ENCODE data around the gene IPO7. TPM values are rescaled to one million over a fixed set of nuclear protein-coding genes. Genes with fewer than 3 reads are reported as not detected.
A peak's percentile ranks its signal among the peaks of the same experiment; 100 is the strongest.
"Not testable (repeated sequence)": the region's sequence is repeated elsewhere in the genome, so short reads cannot be mapped to it uniquely, and the experiment has no call there.

Gene IPO7
- total and polyA plus RNA-seq, 2 of the 13 experiments (the other 11 are each of a cell fraction or from before 2014, with no cell fraction given) = 59.4 to 98.4 TPM

GRCh38 chr11:9397746-9398680, 13.6 kb downstream of the IPO7 start:
- intact Hi-C loops (cut with micrococcal nuclease; ENCODE audit: unreplicated experiment) (no loop called here), in situ Hi-C loops (cut with HindIII; ENCODE audit: extremely low pct_ligation_motif_present, low pct_unique_long_range_greater_than_20kb) (no loop called here)
- Histone ChIP-seq H3K27ac (ENCODE audit: extremely low read length, insufficient read depth, low read length) (no peak overlapping the region), H3K4me1 (ENCODE audit: insufficient read depth, low read length) (no peaks in the 10 kb centered on the region), H3K36me3 (replicated peaks in 1 of 2; ENCODE audit: control insufficient read depth in 1 of 2, insufficient read depth in 2 of 2, low read length in 2 of 2) (peaks cover 1 to 11% of the 10 kb centered on the region in 2 experiments; a peak in 3 of 5 replicates), H3K4me3 (replicated peaks in 1 of 3; ENCODE audit: insufficient read depth in 1 of 3, low read depth in 2 of 3, low read length in 3 of 3) (no peak overlapping the region), H3K79me2 (ENCODE audit: insufficient read depth, low read length) (peaks cover 86% of the 10 kb centered on the region), H3K27me3 (ENCODE audit: control insufficient read depth in 1 of 2, insufficient read depth in 2 of 2, low read length in 2 of 2) (no peaks in the 10 kb centered on the region), H2AFZ (ENCODE audit: low read length) (no peak overlapping the region), H4K20me1 (ENCODE audit: insufficient read depth, low read length) (peaks cover 54% of the 10 kb centered on the region), H3K9ac (ENCODE audit: insufficient read depth, low read depth, low read length) (no peak overlapping the region), H3K9me3 (ENCODE audit: low read length) (no peaks in the 10 kb centered on the region), H3K4me2 (ENCODE audit: low read depth, low read length) (no peak overlapping the region)
- 98% methylated on average over 4 of the region's 4 CpGs for WGBS (ENCODE audit: low lambda C conversion rate)
- no peak for ATAC-seq
- TF ChIP-seq ZNF580 (CRISPR knock-in tag; IDR thresholded peaks at IDR 0.05; ENCODE audit: borderline replicate concordance, low read depth) = no peak
- no peak for TF ChIP-seq KLF15 (CRISPR knock-in tag; IDR thresholded peaks at IDR 0.05; ENCODE audit: borderline replicate concordance)
- no peak for TF ChIP-seq POGZ (CRISPR knock-in tag; IDR thresholded peaks at IDR 0.05)
- TF ChIP-seq ZNF383 (CRISPR knock-in tag; IDR thresholded peaks at IDR 0.05; ENCODE audit: borderline replicate concordance) = no peak
- TF ChIP-seq ESRRA (CRISPR knock-in tag; IDR thresholded peaks at IDR 0.05; ENCODE audit: low read depth) = no peak
- no peak for TF ChIP-seq SIN3A (IDR thresholded peaks at IDR 0.05; ENCODE audit: borderline replicate concordance, low read depth, low read length)
- TF ChIP-seq ZNF136 (CRISPR knock-in tag; IDR thresholded peaks at IDR 0.05; ENCODE audit: low read depth) = no peak
- DNase-seq (ENCODE audit: low spot score) = no peak
- POLR2A ChIA-PET = no interaction called here
- CTCF ChIA-PET (ENCODE audit: low intra/inter-chr PET ratio, low total read pairs) = no interaction called here
- TSS peak; percentile 19 for BruUV-seq (replicated peaks)
- no peak for FAIRE-seq

DNA sequence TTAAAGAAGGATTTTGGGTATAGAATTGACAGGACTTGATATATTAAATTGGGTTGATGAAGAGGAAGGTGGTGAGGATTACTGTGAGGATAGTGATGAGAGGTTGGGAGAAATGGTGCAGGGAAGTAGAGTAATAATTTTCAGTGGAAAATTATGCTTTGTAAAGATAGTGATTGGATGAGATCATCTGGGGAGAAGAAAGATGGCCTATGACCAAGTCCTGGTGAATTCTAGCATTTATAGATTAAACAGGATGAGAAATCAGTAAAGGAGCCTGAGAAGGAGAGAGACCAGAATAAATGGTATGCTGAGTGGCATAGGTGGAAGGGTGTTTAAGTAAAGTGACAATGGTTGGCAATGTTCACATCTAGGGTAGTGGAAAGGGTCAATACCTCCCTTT, 15.0 kb downstream of the IPO7 start:
- peaks cover 48% of the 10 kb centered on the region for H4K20me1 ChIP-seq (ENCODE audit: insufficient read depth, low read length)
- no peaks in the 10 kb centered on the region for H3K27me3 ChIP-seq (ENCODE audit: control insufficient read depth in 1 of 2, insufficient read depth in 2 of 2, low read length in 2 of 2)
- H3K9ac ChIP-seq (ENCODE audit: insufficient read depth, low read depth, low read length) = no peak overlapping the region
- H3K4me1 ChIP-seq (ENCODE audit: insufficient read depth, low read length) = no peaks in the 10 kb centered on the region
- no peak for ATAC-seq
- BruUV-seq (replicated peaks) = no TSS peak
- H3K4me2 ChIP-seq (ENCODE audit: low read depth, low read length) = no peak overlapping the region
- no peak overlapping the region for H3K27ac ChIP-seq (ENCODE audit: extremely low read length, insufficient read depth, low read length)
- FAIRE-seq = no peak
- intact Hi-C loops (cut with micrococcal nuclease; ENCODE audit: unreplicated experiment) (no loop called here), in situ Hi-C loops (cut with HindIII; ENCODE audit: extremely low pct_ligation_motif_present, low pct_unique_long_range_greater_than_20kb) (no loop called here)
- peaks cover 83% of the 10 kb centered on the region for H3K79me2 ChIP-seq (ENCODE audit: insufficient read depth, low read length)
- ChIA-PET CTCF (ENCODE audit: low intra/inter-chr PET ratio, low total read pairs) (no interaction called here), POLR2A (no interaction called here)
- no peak for DNase-seq (ENCODE audit: low spot score)
- no peak for TF ChIP-seq THAP11 (CRISPR knock-in tag; IDR thresholded peaks at IDR 0.05)
- no peak for TF ChIP-seq ZMYM2 (CRISPR knock-in tag; IDR thresholded peaks at IDR 0.05)
- no peak for TF ChIP-seq ZFY (CRISPR knock-in tag; IDR thresholded peaks at IDR 0.05)
- no peak for TF ChIP-seq DNMT3B (CRISPR knock-in tag; conservative IDR thresholded peaks at IDR 0.05)
- no peak overlapping the region for H2AFZ ChIP-seq (ENCODE audit: low read length)
- H3K4me3 ChIP-seq (replicated peaks in 1 of 3; ENCODE audit: insufficient read depth in 1 of 3, low read depth in 2 of 3, low read length in 3 of 3) = no peak overlapping the region
- H3K9me3 ChIP-seq (ENCODE audit: low read length) = no peaks in the 10 kb centered on the region
- H3K36me3 ChIP-seq (replicated peaks in 1 of 2; ENCODE audit: control insufficient read depth in 1 of 2, insufficient read depth in 2 of 2, low read length in 2 of 2) = peaks cover 1 to 20% of the 10 kb centered on the region in 2 experiments; a peak in 4 of 5 replicates

DNA sequence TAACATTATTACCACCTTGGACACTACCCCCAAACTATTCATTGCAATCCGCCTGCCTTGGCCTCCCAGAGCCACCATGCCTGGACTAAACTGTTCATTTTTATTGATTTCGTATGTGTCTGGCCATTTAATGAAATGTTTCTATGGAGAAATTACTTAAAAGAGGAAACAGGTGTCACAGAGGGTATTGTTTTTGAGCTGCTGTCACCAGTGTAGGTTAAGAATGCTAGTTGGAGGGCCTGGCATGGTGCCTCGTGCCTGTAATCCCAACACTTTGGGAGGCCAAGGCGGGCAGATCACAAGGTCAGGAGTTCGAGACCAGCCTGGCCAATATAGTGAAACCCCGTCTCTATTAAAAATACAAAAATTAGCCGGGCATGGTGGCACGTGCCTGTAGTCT, 17.4 kb downstream of the IPO7 start:
- POLR2A ChIA-PET; H2AFZ ChIP-seq (ENCODE audit: low read length); H3K4me1 ChIP-seq (ENCODE audit: insufficient read depth, low read length); H3K9ac ChIP-seq (ENCODE audit: insufficient read depth, low read depth, low read length); in situ Hi-C loops (cut with HindIII; ENCODE audit: extremely low pct_ligation_motif_present, low pct_unique_long_range_greater_than_20kb); DNase-seq (ENCODE audit: low spot score); ATAC-seq; H3K4me3 ChIP-seq (replicated peaks in 1 of 3; ENCODE audit: insufficient read depth in 1 of 3, low read depth in 2 of 3, low read length in 3 of 3); intact Hi-C loops (cut with micrococcal nuclease; ENCODE audit: unreplicated experiment); FAIRE-seq; H3K27ac ChIP-seq (ENCODE audit: extremely low read length, insufficient read depth, low read length); H3K4me2 ChIP-seq (ENCODE audit: low read depth, low read length); CTCF ChIA-PET (ENCODE audit: low intra/inter-chr PET ratio, low total read pairs); H3K9me3 ChIP-seq (ENCODE audit: low read length); BruUV-seq (replicated peaks); H3K27me3 ChIP-seq (ENCODE audit: control insufficient read depth in 1 of 2, insufficient read depth in 2 of 2, low read length in 2 of 2): not testable (repeated sequence)
- WGBS (ENCODE audit: low lambda C conversion rate) = 94% methylated on average over 8 of the region's 8 CpGs
- H4K20me1 ChIP-seq (ENCODE audit: insufficient read depth, low read length) = peaks cover 38% of the 10 kb centered on the region
- peaks cover 3 to 28% of the 10 kb centered on the region in 2 experiments; a peak in 3 of 5 replicates for H3K36me3 ChIP-seq (replicated peaks in 1 of 2; ENCODE audit: control insufficient read depth in 1 of 2, insufficient read depth in 2 of 2, low read length in 2 of 2)
- H3K79me2 ChIP-seq (ENCODE audit: insufficient read depth, low read length) = peaks cover 80% of the 10 kb centered on the region

Measured in HepG2 (cell line).